GM21619 (cell line): ENCODE data around the gene TEX2.

ENCODE experiments used
- ATAC-seq: cut with Tn5 transposase; IDR thresholded peaks from one replicate; pipeline ENCODE4 v1.9.1; 2021; ENCODE audit not compliant: unreplicated experiment

TEX2 gene

DNA sequence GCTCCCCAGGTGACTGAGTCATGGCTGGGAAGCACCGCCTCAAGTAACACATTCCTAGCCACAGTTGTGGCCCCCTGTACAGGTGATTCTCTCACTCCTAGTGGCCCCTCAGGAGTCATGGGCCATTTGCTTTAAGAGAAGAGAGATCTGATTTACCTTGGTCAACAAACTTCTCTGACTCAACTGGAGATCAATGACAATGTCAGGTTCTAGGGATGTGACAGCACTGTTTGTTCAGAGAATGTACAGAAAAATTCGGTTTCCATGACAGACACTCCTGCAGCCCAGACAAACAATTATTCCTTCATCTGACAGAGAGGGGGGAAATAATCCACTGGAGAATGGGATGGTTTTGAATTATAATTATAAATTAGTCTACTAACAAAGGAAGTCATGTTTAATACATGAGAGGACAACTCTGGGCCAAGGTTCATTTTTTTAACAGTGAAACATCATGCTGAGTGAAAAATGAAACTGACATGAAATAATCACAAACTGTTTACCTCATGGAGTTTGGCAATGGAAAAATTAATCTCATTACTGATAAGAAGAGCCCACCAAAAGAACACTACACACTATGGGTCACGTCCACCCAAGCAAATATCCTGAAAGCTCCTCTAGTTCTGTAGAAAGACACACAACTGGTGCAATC lies 142.8 kb downstream of the TEX2 start:
- ATAC-seq: no peak

DNA sequence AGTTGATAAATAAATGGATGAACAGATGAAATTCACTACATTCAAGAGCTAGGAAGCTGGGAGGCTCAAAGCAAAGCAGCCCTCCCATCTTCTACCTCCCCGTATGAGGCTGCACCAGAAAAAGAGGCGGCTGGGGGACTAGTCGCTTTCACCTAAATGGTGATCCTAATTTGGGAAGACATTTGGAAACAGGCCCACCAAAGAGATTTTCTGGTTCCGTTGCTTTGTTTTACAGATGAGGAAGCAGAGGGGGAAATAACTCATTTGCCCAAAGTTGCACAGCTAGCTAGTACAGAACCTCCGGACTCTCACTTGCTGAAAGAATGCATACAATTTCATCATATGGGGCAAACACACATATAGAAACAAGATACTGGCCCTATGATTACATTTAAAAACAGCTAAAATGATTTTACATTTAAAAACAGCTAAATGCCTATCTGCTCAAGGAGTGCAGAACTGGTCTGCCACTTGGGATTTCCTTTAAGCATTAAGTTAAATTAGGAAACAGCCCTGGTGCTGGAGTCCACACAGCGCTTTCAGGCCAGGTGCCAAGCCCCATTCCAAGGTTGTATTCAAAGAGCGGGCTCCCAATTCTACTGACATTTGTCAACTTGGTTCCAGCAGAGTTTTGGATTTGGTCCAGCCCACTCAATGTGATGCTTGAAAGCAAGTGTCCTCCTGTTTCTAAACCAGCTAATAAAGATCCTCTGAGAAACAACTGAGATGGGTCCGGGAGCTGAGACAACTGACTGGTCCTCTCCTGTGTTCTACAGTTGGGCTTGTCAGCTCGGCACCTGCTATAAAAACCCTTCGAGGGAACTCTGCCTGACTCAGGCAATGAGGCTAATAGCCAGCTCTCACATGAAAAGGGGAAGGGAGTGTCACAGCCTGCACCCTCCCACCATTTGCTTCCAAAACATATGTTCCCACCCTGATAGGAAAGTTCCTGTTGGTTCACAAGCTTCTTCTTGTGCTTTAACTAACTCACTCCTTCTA lies 144.8 kb downstream of the TEX2 start:
- ATAC-seq: no peak

DNA sequence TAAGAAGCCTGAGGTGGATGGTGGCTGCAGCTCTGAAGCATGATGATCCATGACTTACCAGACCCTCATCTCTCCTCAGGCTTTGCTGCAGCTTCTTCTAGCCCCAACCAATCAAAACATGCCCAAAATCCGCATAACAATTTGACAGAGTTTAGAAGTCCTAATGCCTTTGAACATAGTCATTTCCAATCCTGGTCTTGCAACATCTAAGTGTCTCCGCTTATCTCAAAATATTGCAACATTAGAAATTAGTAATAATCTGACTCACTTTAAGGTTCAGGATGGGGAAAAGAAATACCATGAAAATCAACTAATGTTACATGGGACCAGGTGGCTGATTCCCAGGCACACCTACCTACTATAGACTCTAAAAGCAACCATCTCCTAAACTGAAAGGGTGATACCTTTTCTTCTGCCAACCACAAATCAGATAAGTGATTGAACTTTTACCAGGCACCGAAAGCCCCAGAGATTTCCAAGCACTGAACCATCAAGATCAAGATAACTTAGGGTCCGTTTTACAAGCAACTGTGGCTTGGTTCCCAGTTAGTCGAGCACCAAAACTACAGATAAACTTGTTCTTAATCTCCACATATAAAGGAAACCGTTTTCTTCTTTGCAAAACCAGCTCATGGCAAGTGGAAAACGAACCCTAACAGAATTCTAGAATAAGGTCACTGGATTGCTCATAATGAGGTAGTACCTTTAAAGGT lies 147.1 kb downstream of the TEX2 start:
- ATAC-seq: no peak

DNA sequence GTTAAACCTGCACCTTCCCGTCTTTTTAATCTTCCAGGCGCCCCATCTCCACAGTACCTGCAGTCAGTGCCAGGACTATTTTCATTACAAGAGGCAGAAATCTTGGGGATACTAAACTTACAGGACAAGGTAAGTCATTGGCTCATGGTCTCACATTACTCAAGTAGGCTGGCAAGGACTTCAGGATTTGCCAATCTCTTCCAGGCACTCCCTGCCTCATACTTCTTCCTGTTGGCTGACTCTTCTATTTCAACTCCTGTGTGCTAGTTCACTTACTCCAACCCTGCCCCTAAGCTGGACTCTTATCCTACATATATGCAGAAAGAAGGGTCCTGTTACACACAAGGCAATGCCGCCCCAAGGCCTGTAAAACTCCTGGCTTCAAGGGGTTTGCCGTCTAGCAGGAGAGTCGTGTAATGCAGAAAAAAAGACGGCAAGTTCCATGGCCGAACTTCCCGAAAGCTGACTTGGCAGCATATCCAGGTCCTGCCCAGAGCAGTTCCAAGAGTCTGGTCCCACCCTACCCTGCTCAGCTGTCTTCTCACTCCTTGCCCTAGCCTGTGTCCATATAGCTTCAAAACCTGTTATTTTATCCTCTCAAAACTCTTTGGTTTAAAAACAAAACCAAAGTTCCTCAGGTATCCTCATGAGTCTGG lies 147.9 kb downstream of the TEX2 start:
- ATAC-seq: no peak

DNA sequence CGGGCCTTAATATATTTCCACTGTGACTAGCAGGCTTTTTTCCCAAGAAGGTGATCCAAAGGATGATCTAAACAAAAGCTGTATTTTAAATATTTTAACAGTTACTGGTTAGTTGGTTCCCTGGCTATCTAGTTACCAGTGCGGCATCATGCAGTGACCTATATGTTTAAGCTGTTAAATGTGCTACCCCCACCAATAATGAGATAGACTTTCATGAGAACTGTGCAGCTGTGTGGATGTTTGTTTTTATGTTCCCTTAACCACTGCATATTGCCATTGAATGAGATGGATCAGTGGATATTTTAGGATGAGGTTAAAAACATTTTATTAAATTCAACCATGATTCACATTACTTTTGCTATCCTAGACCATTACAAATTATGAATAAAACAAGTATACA lies 150.1 kb downstream of the TEX2 start:
- no peak for ATAC-seq

DNA sequence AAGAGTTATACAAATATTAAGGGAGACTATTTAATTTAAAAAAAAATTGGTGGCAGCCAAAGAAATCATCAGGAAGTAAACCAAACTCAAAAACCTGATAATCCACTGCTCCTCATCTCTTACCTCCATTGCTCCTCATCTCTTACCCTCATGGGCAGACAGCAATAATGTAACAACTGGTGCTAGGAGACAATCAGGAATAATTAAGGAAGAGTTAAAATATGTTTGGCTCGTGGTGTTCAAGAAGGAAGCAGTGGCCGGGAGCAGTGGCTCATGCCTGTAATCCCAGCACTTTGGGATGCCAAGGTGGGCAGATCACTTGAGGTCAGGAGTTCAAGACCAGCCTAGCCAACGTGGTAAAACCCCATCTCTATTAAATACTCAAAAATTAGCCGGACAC lies 151.2 kb downstream of the TEX2 start:
- no peak for ATAC-seq

DNA sequence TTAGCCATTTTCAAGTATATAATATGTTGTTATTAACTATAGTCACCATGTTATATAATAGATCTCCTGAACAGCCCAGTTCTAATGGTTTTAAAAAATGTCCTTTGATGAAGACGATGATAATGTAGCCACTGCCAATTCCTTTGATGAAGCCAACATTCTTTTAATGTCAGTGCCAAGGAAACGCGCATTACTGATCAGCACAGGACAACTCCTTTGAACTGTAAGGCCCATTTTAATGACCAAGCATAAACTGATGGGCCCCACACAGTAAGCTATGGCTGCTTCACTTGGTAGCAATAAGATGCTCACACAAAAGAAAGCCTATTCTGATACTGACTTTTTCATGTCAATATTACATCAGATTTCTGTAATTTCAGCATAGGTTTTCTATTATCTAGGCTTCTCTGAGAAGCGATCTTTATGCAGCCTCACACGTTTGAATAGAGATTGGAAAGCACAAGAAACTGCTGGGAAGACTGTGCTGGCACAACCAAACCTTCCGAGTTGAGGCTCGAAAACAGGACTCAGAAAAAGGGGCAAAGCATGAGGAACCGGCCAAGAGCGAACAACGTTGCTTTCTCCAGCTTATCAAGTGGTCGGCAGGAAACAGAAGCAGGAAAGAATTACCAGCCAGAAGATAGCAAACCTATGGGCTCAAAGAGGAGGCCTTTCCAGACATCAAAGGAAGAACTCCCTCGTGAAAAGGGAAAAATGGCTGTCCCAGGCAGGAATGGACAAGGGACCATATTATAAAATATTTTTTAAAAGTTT lies 152.5 kb downstream of the TEX2 start:
- ATAC-seq: no peak

DNA sequence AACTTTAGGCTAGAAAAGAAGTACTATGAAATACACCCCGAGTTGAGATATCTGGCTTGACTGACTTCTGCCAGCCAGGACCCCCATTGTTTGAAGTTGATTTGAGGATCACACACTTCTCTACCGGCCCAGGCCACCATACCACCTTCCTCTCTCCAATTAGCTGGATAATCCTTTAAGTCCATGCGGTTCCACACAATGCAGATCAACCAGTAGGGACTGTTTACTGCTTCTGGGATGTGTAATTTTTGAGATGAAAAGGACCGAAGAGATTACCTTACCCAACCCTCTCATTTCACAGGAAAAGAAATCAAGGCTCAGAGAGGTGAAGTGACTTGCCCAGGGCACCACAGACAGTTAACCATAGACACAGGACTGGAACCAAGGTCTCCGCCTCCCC lies 153.7 kb downstream of the TEX2 start:
- no peak for ATAC-seq

DNA sequence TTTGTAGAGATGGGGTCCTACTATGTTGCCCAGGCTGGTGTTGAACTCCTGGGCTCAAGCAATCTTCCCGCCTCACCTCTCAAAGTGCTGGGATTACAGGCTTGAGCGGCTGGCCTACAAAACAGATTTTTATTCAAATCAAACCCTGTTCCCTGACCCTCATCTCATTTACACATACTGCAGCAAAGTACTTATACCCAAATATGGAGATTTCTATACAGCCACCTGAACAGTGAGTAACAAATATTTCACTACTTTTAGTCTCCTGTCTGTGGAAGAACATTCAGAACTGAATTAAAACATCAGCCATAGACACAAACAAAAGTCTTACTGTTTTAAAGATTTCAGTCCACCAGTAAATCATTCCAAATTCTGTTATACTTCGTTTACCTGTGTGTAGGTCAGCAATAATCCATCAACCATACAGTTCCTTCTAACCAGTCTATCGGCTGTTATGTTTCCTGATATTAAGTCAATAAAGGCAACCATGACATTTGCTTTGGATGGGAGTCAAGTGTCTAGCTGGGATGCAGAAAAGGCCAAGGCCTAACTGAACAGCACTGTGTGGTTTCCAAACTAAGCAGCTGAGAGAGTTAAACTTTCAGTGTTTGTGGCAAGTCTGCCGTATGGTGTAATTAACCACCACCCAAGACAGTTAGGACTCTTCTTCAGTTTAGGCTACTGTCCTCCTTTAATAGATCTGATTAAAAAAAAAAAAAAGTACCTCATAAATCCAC lies 155.4 kb downstream of the TEX2 start:
- ATAC-seq: no peak

DNA sequence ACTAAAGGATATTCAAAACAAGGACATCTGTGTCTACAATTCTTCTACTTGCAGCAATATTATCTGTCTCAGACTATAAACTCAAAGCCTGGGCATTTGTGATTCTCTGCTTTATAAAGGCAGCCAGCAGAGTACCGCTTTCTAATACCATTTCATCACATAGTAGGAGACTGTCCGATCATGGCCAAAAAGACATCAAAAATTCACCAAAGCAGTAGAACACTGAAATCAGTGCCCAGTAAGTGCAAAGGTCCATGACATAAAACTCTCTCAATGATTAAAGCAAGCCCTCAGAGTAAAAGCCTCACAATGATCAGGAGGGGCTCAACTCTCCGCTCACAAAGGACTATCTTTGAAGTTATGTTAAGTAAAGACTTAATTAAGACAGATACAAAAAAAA lies 156.1 kb downstream of the TEX2 start:
- ATAC-seq: no peak

DNA sequence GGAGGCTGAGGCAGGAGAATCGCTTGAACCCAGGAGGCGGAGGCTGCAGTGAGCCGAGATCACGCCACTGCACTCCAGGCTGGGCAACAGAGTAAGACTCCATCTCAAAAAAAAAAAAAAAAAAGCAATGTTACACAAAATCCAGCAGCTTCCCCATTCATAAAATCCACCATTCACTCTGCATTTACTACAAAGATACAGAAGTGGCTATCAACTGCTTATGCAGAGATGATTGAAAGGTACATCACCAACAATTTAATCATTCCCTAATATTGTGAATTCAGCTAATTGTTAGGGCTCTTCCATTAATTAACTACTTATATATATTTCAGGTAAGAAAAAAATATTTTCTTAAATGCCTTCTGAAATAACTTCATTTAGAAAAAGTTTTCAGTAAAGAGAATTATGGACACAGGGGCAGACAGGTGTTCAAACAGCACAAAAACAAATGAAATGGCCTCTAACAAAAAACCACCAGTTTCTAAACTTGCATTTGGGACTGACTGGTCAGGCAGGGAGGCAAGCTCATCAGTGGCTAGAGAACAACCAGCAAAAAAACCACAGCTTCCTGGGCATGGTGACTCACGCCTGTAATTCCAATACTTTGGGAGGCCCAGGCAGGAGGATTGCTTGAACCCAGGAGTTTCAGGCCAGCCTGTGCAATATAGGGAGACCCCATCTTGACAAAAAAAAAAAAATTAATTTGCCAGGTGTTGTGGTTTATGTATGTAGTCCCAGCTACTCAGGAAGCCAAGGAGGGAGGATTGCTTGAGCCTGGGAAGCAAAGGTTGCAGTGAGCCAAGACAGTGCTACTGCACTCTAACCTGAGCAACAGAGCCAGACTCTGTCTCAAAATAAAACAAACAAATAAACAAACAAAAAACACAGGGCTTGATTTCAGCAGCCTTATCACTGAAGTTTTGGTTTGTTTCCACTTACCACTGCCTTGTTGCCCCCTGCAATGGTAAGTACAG lies 159.4 kb downstream of the TEX2 start:
- peak; percentile 61 for ATAC-seq

DNA sequence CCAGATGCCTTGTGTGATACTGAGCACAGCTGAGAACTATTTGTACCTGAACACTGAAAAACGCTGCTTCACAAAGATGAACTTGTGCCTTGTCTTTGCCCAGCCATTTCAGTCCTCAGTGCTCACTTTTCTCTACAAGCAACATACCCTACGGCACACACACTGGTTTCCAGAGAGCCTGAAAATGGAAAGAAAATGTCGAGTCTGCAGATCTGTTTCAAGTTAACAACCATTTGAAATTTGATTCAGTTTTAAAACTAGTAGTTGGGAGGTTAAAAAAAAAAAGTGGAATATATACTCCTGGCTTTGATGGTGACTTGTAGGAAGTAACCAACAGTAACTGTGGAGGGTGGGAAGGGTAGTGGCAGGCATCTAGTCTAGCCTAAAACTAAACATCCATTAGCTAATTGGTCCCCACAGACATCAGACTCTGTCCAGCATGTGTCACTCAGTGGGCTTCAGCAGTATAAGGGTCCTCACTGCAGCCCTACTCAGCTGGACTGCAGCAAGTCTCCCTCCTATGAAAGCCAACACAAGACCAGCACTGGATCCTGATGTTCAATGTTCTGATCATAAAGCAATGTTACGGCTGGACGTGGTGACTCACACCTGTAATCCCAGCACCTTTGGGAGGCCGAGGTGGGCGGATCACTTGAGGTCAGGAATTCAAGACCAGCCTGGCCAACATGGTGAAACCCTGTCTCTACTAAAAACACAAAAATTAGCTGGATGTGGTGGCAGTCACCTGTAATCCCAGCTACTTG lies 160.3 kb downstream of the TEX2 start:
- no peak for ATAC-seq

DNA sequence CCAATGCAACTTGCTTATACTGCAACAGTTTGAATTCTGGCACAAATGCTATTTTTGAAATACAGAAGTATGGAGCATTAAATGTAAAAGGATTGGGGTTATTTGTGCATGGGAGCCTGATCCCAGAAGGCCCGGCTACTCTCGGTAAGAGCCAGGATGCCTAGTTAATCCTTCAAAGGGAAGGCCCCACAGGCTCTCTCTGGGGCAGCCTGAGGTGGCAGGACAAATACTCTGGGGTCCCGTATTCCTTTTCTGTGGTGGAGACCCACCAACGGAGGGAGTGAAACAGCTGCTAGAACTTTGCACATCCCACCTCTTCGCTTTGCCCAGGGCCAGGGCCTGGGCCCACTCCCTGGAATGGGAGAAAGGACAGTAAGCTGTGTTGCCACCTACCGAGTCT lies 163.5 kb downstream of the TEX2 start:
- ATAC-seq: no peak
